Skeletal muscle tissue (tissue), 4 donors: ENCODE measurements around the gene C5orf22. TPM values are rescaled to one million over a fixed set of nuclear protein-coding genes. Genes with fewer than 3 reads are reported as not detected.
A peak's percentile ranks its signal among the peaks of the same experiment; 100 is the strongest.

ENCODE experiments used
- H3K27ac ChIP-seq: one replicate; pipeline ENCODE4 v1.7.0; 2013; ENCODE audit warnings: mild to moderate bottlenecking, low read depth, low read length, inconsistent platforms
- H3K27me3 ChIP-seq, 3 donors: one replicate each; pipeline ENCODE4 v1.7.0; 2013; ENCODE audit warnings: low read length in 3 of 3; ENCODE audit not compliant: control insufficient read depth in 3 of 3, insufficient read depth in 3 of 3
- H3K36me3 ChIP-seq, 3 donors: one replicate each; pipeline ENCODE4 v1.7.0; 2013; ENCODE audit warnings: low read length in 3 of 3; ENCODE audit not compliant: control insufficient read depth in 3 of 3, insufficient read depth in 3 of 3
- H3K4me1 ChIP-seq, 3 donors: one replicate each; pipeline ENCODE4 v1.7.0; 2013; ENCODE audit warnings: low read length in 3 of 3, mild to moderate bottlenecking in 3 of 3; ENCODE audit not compliant: control insufficient read depth in 3 of 3, insufficient read depth in 3 of 3
- H3K4me3 ChIP-seq, 3 donors: one replicate each; pipeline ENCODE4 v1.7.0; 2013; ENCODE audit warnings: low read length in 3 of 3
- H3K9ac ChIP-seq, 3 donors: one replicate each; pipeline ENCODE4 v1.7.0; 2013; ENCODE audit warnings: low read length in 3 of 3, mild to moderate bottlenecking in 3 of 3, moderate library complexity in 2 of 3, low read depth in 1 of 3
- H3K9me3 ChIP-seq, 3 donors: one replicate each; pipeline ENCODE4 v1.7.0; 2013; ENCODE audit warnings: low read length in 3 of 3; ENCODE audit not compliant: control insufficient read depth in 3 of 3
- total RNA-seq: library from RNA; depleted of rRNA; stranded (reverse); fragments of >200 nt; gene quantifications from one replicate; pipeline ENCODE4 v1.2.3, GENCODE V29; 2014
- donor health status: Osteomylitis.

The C5orf22 gene
- total RNA-seq = 13.0 TPM

GRCh38 chr5:31531888-31532547, at the start of gene C5orf22, which contains the start of gene DROSHA:
C5orf22 (plus strand) TSS chr5:31532301; CDS start chr5:31532393, 92 bp downstream.
DROSHA (minus strand) TSS chr5:31532093; CDS start chr5:31529059, 3,034 bp downstream.
- no peaks in the 10 kb centered on the region for H3K9me3 ChIP-seq
- peak within 1 kb of the TSS; percentile 95 to 99 (median 98) for H3K4me3 ChIP-seq
- H3K36me3 ChIP-seq = peaks cover 24 to 40% (median 33%) of the 10 kb centered on the region in 3 donors
- H3K27ac ChIP-seq = peak within 1 kb of the TSS; percentile 72
- peak within 1 kb of the TSS; percentile 91 to 97 (median 95) for H3K9ac ChIP-seq
- no peaks in the 10 kb centered on the region for H3K27me3 ChIP-seq
- peaks cover 20 to 30% (median 29%) of the 10 kb centered on the region in 3 donors for H3K4me1 ChIP-seq

GRCh38 chr5:31485376-31486207, 46.5 kb upstream of the C5orf22 start:
- peak overlapping the region; percentile 34 for H3K27ac ChIP-seq
- H3K36me3 ChIP-seq = peaks cover 8 to 33% (median 13%) of the 10 kb centered on the region in 3 donors
- H3K9ac ChIP-seq = peak overlapping the region in 2 of 3 donors; percentile 10 to 19

GRCh38 chr5:31486441-31486840, 45.7 kb upstream of the C5orf22 start:
- no peaks in the 10 kb centered on the region for H3K9me3 ChIP-seq
- H3K27ac ChIP-seq = no peak overlapping the region
- peak overlapping the region in 1 of 3 donors; percentile 10 for H3K9ac ChIP-seq
- peaks cover 5 to 13% (median 9%) of the 10 kb centered on the region in 3 donors for H3K4me1 ChIP-seq
- H3K36me3 ChIP-seq = peaks cover 8 to 38% (median 13%) of the 10 kb centered on the region in 3 donors
- H3K4me3 ChIP-seq = no peak overlapping the region
- no peaks in the 10 kb centered on the region for H3K27me3 ChIP-seq

More at GRCh38 chr5:31485376-31486207, 46.5 kb upstream of the C5orf22 start:
- Histone ChIP-seq H3K9me3 (no peaks in the 10 kb centered on the region), H3K27me3 (no peaks in the 10 kb centered on the region), H3K4me3 (peak overlapping the region in 2 of 3 donors; percentile 23 to 45), H3K4me1 (peaks cover 5 to 13% (median 9%) of the 10 kb centered on the region in 3 donors)

DNA sequence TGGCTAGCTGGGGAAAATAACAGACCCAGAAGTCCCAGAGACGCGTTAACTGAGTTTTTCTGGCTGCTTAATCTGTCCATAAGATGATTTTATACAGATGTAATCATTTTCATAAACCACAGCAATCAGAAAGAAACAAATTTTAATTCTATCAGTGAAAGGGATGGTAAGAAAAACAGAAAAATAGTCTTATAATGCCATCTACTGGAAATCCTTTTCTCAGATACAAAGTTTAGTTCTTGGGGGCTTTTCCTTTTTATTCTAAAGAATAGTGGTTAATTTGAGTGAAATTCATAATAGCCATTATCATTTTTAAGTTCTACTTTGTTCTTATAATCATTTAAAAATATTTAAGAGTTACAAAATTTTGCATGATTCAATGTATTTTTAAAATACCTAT, 44.6 kb upstream of the C5orf22 start:
- Histone ChIP-seq H3K4me3 (no peak overlapping the region), H3K4me1 (peaks cover 5 to 13% (median 9%) of the 10 kb centered on the region in 3 donors), H3K27me3 (no peaks in the 10 kb centered on the region), H3K36me3 (peaks cover 3 to 30% (median 6%) of the 10 kb centered on the region in 3 donors), H3K27ac (no peak overlapping the region), H3K9me3 (no peaks in the 10 kb centered on the region), H3K9ac (no peak overlapping the region)

DNA sequence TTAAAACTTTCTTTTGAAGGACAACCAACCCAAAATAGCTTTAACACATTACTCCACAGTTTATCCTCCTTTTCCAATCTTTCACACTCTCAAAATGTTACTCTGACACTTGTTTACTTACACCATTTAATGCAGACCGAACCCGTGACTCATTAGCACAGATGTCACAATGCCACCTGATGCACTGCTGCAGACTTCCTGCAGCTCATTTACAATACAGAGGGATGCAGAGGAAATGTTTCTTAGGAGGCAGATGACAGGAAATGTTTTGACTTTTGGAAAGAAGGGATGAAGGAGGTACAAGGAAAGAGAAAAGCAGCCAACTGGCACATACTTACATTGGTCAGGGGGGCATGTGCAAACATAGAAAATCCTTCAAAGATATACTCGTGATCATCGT, 39.2 kb upstream of the C5orf22 start:
- no peak overlapping the region for H3K9ac ChIP-seq
- peaks cover 24 to 57% (median 43%) of the 10 kb centered on the region in 3 donors for H3K36me3 ChIP-seq
- no peaks in the 10 kb centered on the region for H3K9me3 ChIP-seq
- H3K27me3 ChIP-seq = no peaks in the 10 kb centered on the region
- no peak overlapping the region for H3K27ac ChIP-seq
- no peaks in the 10 kb centered on the region for H3K4me1 ChIP-seq
- no peak overlapping the region for H3K4me3 ChIP-seq

DNA sequence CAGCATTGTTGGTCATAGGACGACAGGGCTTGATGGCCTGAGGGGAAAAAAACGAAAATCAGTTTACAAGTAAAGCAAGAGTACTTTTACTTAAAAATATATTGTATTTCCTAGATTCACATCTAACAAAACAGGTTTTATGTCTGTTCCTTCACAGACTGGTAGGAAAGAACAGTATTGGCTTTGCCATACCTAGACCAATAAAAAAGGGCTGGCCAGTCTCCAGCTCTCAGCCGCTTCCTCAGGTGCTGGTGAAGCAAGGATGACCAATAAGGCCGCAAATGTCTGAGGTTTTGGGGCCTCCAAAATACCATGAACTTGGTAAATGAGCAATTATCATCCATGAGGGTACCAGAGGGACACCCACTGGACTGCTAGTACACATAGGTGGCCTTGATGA, 36.8 kb upstream of the C5orf22 start:
- Histone ChIP-seq H3K36me3 (peaks cover 35 to 61% (median 60%) of the 10 kb centered on the region in 3 donors), H3K27ac (no peak overlapping the region), H3K4me1 (no peaks in the 10 kb centered on the region), H3K9me3 (no peaks in the 10 kb centered on the region), H3K27me3 (no peaks in the 10 kb centered on the region), H3K9ac (no peak overlapping the region), H3K4me3 (no peak overlapping the region)

- peaks cover 39 to 71% (median 62%) of the 10 kb centered on the region in 3 donors for H3K36me3 ChIP-seq
- H3K9ac ChIP-seq = no peak overlapping the region
Measured at GRCh38 chr5:31496301-31496700, 35.8 kb upstream of the C5orf22 start.

GRCh38 chr5:31496891-31497290, 35.2 kb upstream of the C5orf22 start:
- H3K36me3 ChIP-seq = peaks cover 40 to 72% (median 65%) of the 10 kb centered on the region in 3 donors
- no peaks in the 10 kb centered on the region for H3K9me3 ChIP-seq
- no peak overlapping the region for H3K27ac ChIP-seq
- H3K4me3 ChIP-seq = no peak overlapping the region
- no peak overlapping the region for H3K9ac ChIP-seq
- no peaks in the 10 kb centered on the region for H3K27me3 ChIP-seq
- H3K4me1 ChIP-seq = no peaks in the 10 kb centered on the region

More at GRCh38 chr5:31496301-31496700, 35.8 kb upstream of the C5orf22 start:
- H3K4me1 ChIP-seq = no peaks in the 10 kb centered on the region
- H3K27ac ChIP-seq = no peak overlapping the region
- no peaks in the 10 kb centered on the region for H3K9me3 ChIP-seq
- no peak overlapping the region for H3K4me3 ChIP-seq
- H3K27me3 ChIP-seq = no peaks in the 10 kb centered on the region

DNA sequence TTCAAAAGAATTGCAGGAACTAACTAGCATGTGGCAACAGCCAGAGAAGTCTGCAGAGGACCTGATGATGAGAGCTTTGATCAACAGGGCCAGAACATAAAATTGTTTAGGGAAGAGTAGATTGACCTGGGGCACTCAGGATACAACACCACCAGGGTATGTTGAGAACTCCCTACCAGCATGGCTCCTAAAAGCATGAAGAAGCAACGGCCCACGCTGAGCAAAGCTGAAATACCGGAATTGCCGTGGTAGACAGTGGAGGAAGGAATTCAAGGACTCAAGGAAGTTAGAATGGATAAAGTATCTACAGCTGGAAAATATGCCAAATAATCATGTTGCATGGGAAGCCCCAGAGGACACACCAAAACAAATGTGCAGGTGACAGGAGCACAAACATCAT, 31.8 kb upstream of the C5orf22 start:
- H3K36me3 ChIP-seq = peaks cover 58 to 78% (median 78%) of the 10 kb centered on the region in 3 donors
- H3K9me3 ChIP-seq = no peaks in the 10 kb centered on the region
- H3K4me1 ChIP-seq = no peaks in the 10 kb centered on the region
- H3K27me3 ChIP-seq = no peaks in the 10 kb centered on the region
- no peak overlapping the region for H3K4me3 ChIP-seq
- no peak overlapping the region for H3K27ac ChIP-seq
- no peak overlapping the region for H3K9ac ChIP-seq
